ENCODE data around the gene PHIP. TPM values are rescaled to one million over a fixed set of nuclear protein-coding genes. Genes with fewer than 3 reads are reported as not detected.

The PHIP gene
- total RNA-seq, 1 donor from 2014 or later = 16.7 TPM

DNA sequence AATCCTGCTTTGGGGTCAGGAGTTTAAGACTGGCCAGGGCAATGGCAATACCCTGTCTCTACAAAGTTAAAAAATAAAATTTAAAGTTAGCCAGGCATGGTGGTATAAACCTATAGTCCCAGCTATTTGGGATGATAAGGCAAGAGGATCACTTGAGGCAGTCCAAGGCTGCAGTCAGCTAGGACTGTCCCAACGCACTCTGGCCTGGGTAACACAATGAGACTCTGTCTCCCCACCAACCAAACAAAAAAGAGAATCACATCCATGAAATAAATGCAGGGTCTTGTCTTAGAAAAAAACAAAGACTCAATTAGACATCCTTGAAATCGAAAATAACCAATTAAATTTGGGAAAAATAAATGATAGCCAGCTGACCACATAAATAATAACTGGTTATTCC is 88.9 kb downstream of the PHIP start:
- no peak for DNase-seq (ENCODE audit: low read depth)
- TF ChIP-seq, protein P1, sequence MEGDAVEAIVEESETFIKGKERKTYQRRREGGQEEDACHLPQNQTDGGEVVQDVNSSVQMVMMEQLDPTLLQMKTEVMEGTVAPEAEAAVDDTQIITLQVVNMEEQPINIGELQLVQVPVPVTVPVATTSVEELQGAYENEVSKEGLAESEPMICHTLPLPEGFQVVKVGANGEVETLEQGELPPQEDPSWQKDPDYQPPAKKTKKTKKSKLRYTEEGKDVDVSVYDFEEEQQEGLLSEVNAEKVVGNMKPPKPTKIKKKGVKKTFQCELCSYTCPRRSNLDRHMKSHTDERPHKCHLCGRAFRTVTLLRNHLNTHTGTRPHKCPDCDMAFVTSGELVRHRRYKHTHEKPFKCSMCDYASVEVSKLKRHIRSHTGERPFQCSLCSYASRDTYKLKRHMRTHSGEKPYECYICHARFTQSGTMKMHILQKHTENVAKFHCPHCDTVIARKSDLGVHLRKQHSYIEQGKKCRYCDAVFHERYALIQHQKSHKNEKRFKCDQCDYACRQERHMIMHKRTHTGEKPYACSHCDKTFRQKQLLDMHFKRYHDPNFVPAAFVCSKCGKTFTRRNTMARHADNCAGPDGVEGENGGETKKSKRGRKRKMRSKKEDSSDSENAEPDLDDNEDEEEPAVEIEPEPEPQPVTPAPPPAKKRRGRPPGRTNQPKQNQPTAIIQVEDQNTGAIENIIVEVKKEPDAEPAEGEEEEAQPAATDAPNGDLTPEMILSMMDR (conservative IDR thresholded peaks at IDR 0.05; ENCODE audit: low read depth, low read length) = no peak
- no peak overlapping the region for H3K4me3 ChIP-seq (ENCODE audit: low read depth, low read length)

DNA sequence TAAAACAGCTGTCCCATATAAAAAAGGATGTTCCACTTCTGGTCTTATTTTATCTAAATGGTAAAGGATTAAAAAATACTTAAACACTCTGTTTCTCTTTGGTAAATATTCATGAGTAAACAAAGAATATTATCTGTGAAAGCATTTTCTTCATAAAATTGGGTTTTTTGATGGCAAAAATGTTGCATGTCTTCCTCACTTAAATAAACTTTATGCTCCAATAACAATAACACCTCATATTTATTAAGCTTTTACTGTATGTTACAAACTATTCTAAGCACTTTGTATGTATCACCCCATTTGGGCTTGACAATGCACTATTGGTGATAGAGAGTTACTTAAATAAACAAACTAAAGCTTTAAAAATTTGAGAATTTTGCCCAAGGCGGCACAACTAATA is 91.9 kb downstream of the PHIP start:
- no peak for DNase-seq (ENCODE audit: low read depth)
- H3K4me3 ChIP-seq (ENCODE audit: low read depth, low read length) = no peak overlapping the region
- TF ChIP-seq, protein P1 (conservative IDR thresholded peaks at IDR 0.05; ENCODE audit: low read depth, low read length) = no peak

DNA sequence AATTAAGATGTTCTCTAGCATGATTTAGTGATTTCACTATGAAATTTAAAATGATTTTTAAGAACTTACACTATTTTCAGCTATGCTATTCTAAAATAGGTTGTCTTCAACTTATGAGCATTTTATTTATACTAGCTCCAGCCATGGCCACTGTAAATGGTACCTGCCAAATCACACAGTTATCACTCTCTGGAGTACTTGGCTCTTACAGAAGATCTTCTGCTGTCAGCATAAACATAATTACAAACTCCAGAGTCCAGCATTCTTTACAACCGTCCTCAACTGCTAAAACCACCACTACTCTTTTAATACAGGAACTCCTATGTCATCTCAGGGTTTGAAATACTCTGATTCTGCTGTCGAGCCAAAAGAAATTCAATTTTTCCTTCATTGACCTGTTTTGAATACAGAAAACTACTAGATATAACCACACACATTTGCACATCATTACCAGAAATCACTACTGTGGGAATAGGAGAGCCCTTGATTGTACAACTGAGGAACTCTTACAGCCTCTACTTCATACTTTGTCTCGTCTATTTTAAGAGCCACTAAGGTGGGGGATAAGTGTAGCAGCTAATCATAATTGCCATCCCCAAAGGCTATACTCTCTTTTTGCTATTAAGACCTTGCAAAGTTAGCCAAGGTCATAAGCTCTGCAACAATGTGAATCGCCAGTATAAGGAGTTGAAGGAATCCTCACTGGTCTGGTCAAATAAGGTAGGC is 93.7 kb downstream of the PHIP start:
- TF ChIP-seq, protein P1 (conservative IDR thresholded peaks at IDR 0.05; ENCODE audit: low read depth, low read length) = no peak
- H3K4me3 ChIP-seq (ENCODE audit: low read depth, low read length) = no peak overlapping the region
- DNase-seq (ENCODE audit: low read depth) = no peak

DNA sequence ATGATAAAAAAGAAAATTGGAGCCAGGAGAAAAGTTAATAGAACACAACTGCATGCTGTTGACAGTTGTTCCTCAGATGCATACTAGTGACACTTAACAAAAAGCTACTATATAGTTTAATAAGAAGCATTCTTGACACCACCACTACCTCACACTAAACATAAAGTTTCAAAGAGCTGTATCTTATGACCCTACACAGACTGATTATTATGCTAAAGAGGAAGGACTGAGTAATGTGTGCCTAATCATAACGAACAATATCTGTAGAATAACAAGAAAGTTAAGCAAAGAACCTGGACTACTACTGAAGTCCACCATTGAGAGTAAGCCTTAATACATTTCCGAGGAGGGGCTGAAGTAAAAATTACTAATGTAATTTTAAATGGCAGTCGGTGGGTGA is 110.9 kb downstream of the PHIP start:
- DNase-seq (ENCODE audit: low read depth) = no peak
- no peak overlapping the region for H3K4me3 ChIP-seq (ENCODE audit: low read depth, low read length)
- TF ChIP-seq, protein P1 (conservative IDR thresholded peaks at IDR 0.05; ENCODE audit: low read depth, low read length) = no peak

DNA sequence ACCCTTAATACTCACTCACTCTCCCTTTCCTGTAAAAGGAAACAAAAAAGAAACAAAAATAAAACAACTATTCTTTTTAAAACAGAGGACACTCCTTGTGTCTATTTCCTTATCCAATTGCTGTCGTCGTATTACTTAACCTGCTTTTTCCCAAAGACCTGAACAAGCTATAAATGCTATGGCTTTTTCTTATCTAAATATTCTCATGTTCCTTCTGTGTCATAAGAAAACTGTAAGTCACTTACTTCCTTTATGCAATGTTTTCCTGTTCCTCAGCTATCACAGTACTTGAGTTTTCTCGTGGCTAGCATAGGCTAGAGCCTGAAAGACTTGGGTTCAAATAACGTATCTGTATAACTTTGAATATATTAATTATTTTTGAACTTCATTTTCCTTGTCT is 111.5 kb downstream of the PHIP start:
- H3K4me3 ChIP-seq (ENCODE audit: low read depth, low read length) = no peak overlapping the region
- no peak for DNase-seq (ENCODE audit: low read depth)
- TF ChIP-seq, protein P1 (conservative IDR thresholded peaks at IDR 0.05; ENCODE audit: low read depth, low read length) = no peak

DNA sequence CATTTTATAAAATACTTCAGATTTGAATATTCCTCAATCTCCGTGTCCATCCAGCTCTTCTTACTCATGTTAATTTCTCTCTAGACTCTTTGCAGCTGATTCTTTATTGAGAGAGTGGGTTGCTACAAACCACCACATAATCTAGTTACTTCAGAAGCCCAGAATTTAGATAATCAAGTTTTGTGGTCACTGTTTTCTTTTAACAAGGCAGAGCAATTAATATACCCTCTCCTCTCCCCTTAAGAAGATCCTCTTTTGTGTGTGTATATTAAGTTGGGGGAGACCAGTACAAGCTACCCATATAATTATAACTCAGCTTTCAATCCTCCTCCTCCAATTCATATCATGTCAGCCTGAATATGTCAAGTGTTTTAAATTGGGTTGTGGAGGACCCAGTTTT is 115.6 kb downstream of the PHIP start:
- TF ChIP-seq, protein P1 (conservative IDR thresholded peaks at IDR 0.05; ENCODE audit: low read depth, low read length) = no peak
- no peak for DNase-seq (ENCODE audit: low read depth)
- H3K4me3 ChIP-seq (ENCODE audit: low read depth, low read length) = no peak overlapping the region

DNA sequence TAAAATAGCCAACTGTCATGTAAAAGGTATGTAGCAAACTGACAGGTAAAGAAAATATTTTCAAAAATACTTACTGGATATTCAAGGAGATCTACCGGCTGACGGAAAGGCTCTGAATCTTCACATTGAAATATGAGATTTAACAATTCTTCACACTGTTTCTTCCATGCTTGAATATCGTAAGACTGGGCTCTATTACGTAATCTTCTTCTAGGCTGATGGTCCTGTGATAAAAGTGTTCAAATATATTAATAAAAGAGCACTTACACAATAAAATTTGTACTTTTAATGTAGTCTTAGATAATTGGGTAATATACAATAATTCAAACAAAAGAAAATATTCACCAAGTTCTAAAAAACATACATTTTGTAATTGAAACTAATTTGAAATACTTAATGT is 123.3 kb downstream of the PHIP start:
- TF ChIP-seq, protein P1 (conservative IDR thresholded peaks at IDR 0.05; ENCODE audit: low read depth, low read length) = no peak
- H3K4me3 ChIP-seq (ENCODE audit: low read depth, low read length) = no peak overlapping the region
- no peak for DNase-seq (ENCODE audit: low read depth)
